Transverse colon (tissue), 4 donors: ENCODE data around the gene MYH15.

Source experiments
- POLR2AphosphoS5 ChIP-seq, 3 donors: sonication (generic); formaldehyde crosslinking; IDR thresholded peaks; one replicate each; pipeline ENCODE4 v1.6.1; 2016; ENCODE audit warnings: antibody characterized with exemption in 3 of 3
- TF ChIP-seq, protein P1 (sequence below), 5 experiments: fragments of 200-600 bp in 3 of 5; fragments of 450-650 bp in 2 of 5; sonication (generic) in 3 of 5; IDR thresholded peaks; 1 replicate in 2 of 5; 2 replicates in 3 of 5; pipeline ENCODE4 v1.5.1; 2016 to 2017; ENCODE audit warnings: antibody characterized with exemption in 5 of 5, inconsistent platforms in 3 of 5, mild to moderate bottlenecking in 2 of 5, moderate library complexity in 1 of 5

DNA sequence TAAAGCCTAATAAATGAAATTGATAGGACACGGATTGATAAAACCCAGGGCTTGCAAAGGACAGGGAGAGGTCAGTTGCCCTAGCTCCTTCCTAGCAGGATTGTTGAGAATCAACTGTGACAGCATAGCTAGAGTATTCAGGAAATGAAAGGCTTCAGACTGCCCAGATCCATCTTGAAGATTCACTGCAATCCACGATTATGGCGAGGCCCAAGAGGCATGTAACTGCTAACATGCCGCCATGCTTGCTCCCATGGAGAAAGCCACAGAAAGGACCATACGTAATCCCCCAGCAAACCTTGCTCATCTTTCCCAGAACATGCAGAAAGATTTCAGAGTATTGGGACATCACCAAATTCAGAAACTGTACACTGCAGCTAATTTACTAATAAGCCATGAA, 41.3 kb downstream of the MYH15 start:
- TF ChIP-seq POLR2AphosphoS5 (IDR thresholded peaks at IDR 0.05) = no peak
- TF ChIP-seq, protein P1, sequence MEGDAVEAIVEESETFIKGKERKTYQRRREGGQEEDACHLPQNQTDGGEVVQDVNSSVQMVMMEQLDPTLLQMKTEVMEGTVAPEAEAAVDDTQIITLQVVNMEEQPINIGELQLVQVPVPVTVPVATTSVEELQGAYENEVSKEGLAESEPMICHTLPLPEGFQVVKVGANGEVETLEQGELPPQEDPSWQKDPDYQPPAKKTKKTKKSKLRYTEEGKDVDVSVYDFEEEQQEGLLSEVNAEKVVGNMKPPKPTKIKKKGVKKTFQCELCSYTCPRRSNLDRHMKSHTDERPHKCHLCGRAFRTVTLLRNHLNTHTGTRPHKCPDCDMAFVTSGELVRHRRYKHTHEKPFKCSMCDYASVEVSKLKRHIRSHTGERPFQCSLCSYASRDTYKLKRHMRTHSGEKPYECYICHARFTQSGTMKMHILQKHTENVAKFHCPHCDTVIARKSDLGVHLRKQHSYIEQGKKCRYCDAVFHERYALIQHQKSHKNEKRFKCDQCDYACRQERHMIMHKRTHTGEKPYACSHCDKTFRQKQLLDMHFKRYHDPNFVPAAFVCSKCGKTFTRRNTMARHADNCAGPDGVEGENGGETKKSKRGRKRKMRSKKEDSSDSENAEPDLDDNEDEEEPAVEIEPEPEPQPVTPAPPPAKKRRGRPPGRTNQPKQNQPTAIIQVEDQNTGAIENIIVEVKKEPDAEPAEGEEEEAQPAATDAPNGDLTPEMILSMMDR (IDR thresholded peaks at IDR 0.05) = no peak
